Keratinocyte (primary cell): ENCODE results near the gene TNFRSF4.

Experiments
- CTCF ChIP-seq, 3 experiments: IDR thresholded peaks in 1 of 3; conservative IDR thresholded peaks in 1 of 3; optimal IDR thresholded peaks in 1 of 3; 2 replicates in 2 of 3; 3 replicates in 1 of 3; pipeline versions ENCODE3 to v1.5.1; 2011; ENCODE audit warnings: low read length in 3 of 3, mild to moderate bottlenecking in 3 of 3, moderate library complexity in 2 of 3, control low read depth in 1 of 3, inconsistent platforms in 1 of 3; ENCODE audit not compliant: insufficient read depth in 2 of 3; ENCODE audit errors: extremely low read depth in 1 of 3
- EZH2 ChIP-seq: IDR thresholded peaks from one replicate; pipeline ENCODE4 v1.6.1; 2012; ENCODE audit warnings: inconsistent platforms, mild to moderate bottlenecking, low read length, moderate library complexity

- no peak for TF ChIP-seq CTCF (optimal IDR thresholded peaks at IDR 0.05 in 1 of 3, IDR thresholded peaks at IDR 0.05 in 1 of 3, conservative IDR thresholded peaks at IDR 0.05 in 1 of 3; ENCODE audit: extremely low read depth in 1 of 3, insufficient read depth in 2 of 3, low read length in 3 of 3)
- TF ChIP-seq EZH2 = no peak
These were observed 42.2 kb downstream of the TNFRSF4 start for GRCh38 chr1:1171546-1172340.
